SJSA1 (cell line): ENCODE measurements around the gene WWTR1. TPM values are rescaled to one million over a fixed set of nuclear protein-coding genes. Genes with fewer than 3 reads are reported as not detected.
A peak's percentile ranks its signal among the peaks of the same experiment; 100 is the strongest.

Experiments used
- DNase-seq, 2 experiments: peaks; one replicate each; pipeline ENCODE4 v3.0.0-alpha.2; 2015 to 2020; ENCODE audit warnings: low spot score in 2 of 2, low read depth in 1 of 2
- H3K27ac ChIP-seq: fragments of 250-450 bp; sonication (Bioruptor Pico); 2 replicates; pipeline ENCODE4 v1.5.1; 2020; ENCODE audit warnings: mild to moderate bottlenecking, moderate library complexity
- H3K27me3 ChIP-seq: fragments of 250-450 bp; sonication (Bioruptor Pico); replicated peaks from 2 replicates; pipeline ENCODE4 v1.5.1; 2020; ENCODE audit warnings: mild to moderate bottlenecking, moderate library complexity
- H3K36me3 ChIP-seq: fragments of 250-450 bp; sonication (Bioruptor Pico); 2 replicates; pipeline ENCODE4 v1.5.1; 2020; ENCODE audit warnings: mild to moderate bottlenecking
- H3K4me1 ChIP-seq: fragments of 250-450 bp; sonication (Bioruptor Pico); replicated peaks from 2 replicates; pipeline ENCODE4 v1.6.1; 2021; ENCODE audit warnings: mild to moderate bottlenecking
- H3K4me3 ChIP-seq: fragments of 250-450 bp; sonication (Bioruptor Pico); 2 replicates; pipeline ENCODE4 v1.5.1; 2020; ENCODE audit warnings: mild to moderate bottlenecking
- H3K9me3 ChIP-seq: fragments of 250-450 bp; sonication (Bioruptor Pico); replicated peaks from 2 replicates; pipeline ENCODE4 v1.5.1; 2020; ENCODE audit warnings: mild to moderate bottlenecking
- total RNA-seq: library from RNA; depleted of rRNA; stranded (reverse); fragments of >200 nt; shearing (Covaris generic); gene quantifications from 2 replicates; pipeline ENCODE4 v1.2.3, GENCODE V29; 2014

The WWTR1 gene
- total RNA-seq, 1 experiment from 2014 or later: 43.0 TPM

DNA sequence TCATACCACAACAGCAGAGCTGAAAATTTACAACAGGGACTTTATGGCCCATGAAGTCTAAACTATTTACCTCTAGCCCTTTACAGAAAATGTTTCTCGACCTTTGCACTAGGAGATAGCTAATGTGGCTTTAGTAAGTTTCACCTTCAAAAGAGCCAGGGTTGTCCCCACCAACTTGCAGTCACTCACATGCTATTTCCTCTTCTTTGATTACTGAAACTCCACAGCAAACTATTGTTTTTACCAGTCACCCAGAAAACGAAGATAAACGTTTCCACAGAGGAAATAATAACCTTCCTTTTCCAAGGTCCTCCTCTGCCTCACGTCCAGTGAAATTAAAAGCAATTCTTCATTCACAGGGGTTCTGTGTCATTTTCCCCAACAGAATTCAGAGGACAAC, 48.2 kb downstream of the WWTR1 start:
- no peaks in the 10 kb centered on the region for H3K27me3 ChIP-seq
- peak in 1 of 2 experiments; percentile 21 for DNase-seq
- H3K9me3 ChIP-seq: no peaks in the 10 kb centered on the region
- peaks cover 19% of the 10 kb centered on the region for H3K36me3 ChIP-seq
- H3K27ac ChIP-seq: no peak overlapping the region; the same call in 1 of the 2 replicates
- H3K4me1 ChIP-seq: peaks cover 55% of the 10 kb centered on the region
- H3K4me3 ChIP-seq: no peak overlapping the region

DNA sequence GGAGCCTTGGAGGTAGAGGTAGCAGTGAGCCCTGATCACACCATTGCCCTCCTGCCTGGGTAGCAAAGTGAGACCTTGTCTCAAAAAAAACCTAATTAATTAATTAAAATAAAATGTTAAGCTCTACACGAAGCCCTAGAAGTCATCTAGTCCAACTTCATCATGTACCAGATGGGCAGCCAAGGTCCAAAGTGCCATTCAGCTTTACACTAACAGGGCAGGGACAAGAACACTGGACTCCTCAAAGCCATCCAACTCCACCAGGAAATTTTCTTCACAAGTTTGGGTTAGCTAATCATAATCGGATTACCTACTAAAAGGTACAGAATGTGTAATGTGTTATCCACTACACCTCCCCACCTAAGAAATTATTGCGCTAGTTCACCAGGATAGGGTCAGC, 48.8 kb downstream of the WWTR1 start:
- no peaks in the 10 kb centered on the region for H3K9me3 ChIP-seq
- H3K4me3 ChIP-seq: no peak overlapping the region
- peaks cover 61% of the 10 kb centered on the region for H3K4me1 ChIP-seq
- peaks cover 18% of the 10 kb centered on the region for H3K36me3 ChIP-seq
- H3K27ac ChIP-seq: no peak overlapping the region
- no peak for DNase-seq
- H3K27me3 ChIP-seq: no peaks in the 10 kb centered on the region

DNA sequence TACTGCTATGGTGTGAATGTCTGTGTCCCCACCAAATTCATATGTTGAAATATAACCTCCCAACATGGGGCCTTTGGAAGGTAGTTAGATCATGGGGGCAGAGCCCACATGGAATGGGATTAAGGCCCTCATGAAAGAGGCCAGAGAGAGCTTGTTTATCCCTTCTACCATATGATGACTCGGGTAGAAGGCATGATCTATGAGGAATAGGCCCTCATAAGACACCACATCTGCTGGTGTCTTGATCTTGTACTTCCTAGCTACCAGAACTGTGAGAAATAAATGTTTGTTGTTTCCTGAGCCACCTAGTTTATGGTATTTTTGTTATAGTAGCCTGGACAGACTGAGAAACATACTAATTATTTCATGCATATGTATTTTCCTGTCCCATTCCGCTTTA, 51.9 kb downstream of the WWTR1 start:
- DNase-seq: no peak
- Histone ChIP-seq H3K9me3 (no peaks in the 10 kb centered on the region), H3K4me1 (peaks cover 74% of the 10 kb centered on the region), H3K36me3 (peaks cover 15% of the 10 kb centered on the region), H3K27ac (no peak overlapping the region), H3K4me3 (no peak overlapping the region), H3K27me3 (no peaks in the 10 kb centered on the region)

DNA sequence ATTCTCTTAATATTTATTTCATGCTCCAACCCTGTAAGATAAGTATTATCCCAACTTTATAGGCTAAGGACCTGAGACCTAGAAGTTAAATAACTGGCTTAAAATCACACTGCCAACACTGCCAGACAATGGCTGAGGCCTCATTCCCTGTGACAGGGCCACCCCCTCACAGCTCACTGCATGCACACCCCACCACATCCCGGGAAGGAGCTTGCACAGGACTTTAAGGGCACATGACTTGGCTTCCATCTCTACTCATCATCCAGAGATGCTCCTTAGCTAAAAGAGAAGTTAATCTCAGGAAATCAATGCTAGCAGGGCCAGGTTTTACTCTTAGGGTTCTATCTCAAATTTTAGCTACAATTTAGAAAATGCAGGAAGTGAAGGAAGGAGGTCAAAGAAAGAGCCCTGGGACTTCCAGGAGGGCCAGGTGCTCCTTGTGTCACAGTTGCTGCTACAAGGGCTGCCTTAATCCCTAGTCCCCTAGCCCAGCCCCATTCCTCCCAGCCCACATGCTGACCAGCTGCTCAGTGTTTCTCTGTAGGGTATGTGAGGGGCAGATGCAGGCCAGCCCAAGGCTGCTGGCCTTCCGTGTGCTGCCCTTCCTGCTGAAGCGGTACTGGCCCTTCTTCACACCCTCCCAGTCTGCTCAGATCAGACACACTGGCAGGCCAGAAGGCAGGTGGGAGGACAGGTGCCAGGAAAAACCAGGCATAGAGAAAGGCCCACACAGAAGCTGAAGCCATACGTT, 53.5 kb downstream of the WWTR1 start:
- no peak for DNase-seq
- Histone ChIP-seq H3K27ac (peak overlapping the region; percentile 69), H3K27me3 (no peaks in the 10 kb centered on the region), H3K4me1 (peaks cover 58% of the 10 kb centered on the region), H3K9me3 (no peaks in the 10 kb centered on the region), H3K36me3 (peaks cover 15% of the 10 kb centered on the region), H3K4me3 (no peak overlapping the region)

DNA sequence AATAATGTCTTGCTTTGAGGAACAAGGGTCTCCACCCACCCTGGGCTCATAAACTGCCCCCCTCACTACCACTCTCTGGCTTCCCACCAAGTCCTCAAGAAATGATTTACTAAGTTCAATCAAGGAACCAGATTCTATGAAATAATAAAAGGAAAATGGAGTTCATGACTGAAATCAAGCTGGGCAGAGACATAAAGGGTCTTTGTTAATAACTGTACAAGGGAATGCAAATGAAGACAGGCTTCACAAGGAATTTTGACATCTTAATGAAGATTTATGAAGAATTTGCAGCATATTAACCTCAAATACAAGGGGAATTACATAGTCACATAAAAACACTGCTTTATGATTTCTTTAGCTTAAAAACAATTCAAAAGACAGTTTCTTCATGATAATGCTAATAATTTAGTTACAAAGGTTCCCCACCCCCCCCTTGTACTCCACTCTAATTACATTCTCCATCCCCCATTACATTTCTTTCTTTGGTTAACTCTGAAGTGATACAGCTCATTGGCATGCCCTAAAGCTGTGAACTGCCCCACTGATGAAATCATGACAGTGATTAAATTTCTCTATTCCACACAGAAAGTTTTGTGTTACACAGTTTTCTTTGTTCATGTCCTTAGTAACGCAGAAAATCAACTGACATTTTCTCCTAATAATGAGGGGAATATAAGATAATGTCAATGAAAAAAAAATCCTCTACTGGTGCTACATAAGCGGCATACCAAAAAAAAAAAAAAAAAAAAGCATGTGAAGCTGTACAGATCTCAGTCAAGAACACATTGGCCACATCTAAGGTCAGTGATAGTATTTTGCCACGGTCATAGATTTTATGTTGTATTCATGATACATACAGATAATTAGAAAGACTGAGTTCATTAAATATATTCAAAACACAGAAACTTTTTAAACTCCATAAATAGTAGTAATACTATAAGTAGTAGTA, 54.4 kb downstream of the WWTR1 start:
- Histone ChIP-seq H3K4me1 (peaks cover 54% of the 10 kb centered on the region), H3K4me3 (no peak overlapping the region), H3K9me3 (no peaks in the 10 kb centered on the region), H3K27me3 (no peaks in the 10 kb centered on the region), H3K36me3 (peaks cover 15% of the 10 kb centered on the region), H3K27ac (peak overlapping the region; percentile 69)
- peak in 1 of 2 experiments; percentile 63 for DNase-seq

DNA sequence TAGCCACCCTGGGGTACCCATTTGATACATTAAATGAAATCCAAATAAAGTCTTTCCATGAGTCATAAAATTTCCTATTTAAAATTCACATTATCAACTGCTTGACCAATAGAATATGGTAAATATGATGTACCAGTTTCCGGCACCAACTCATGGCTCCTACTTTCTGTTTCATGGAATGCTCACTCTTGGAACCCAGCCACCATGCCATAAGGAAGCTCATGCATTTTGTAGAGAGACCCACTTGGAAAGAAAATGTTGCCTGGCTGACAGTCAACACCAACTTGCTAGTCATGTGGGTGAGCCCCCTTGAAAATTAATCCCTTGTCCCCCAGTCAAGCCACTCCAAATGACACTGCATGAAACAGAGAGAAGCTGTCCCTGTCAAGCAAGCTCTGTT, 57.2 kb downstream of the WWTR1 start:
- H3K27me3 ChIP-seq: no peaks in the 10 kb centered on the region
- H3K36me3 ChIP-seq: peaks cover 12% of the 10 kb centered on the region
- no peak overlapping the region for H3K4me3 ChIP-seq
- H3K27ac ChIP-seq: no peak overlapping the region
- no peak for DNase-seq
- no peaks in the 10 kb centered on the region for H3K9me3 ChIP-seq
- peaks cover 43% of the 10 kb centered on the region for H3K4me1 ChIP-seq

DNA sequence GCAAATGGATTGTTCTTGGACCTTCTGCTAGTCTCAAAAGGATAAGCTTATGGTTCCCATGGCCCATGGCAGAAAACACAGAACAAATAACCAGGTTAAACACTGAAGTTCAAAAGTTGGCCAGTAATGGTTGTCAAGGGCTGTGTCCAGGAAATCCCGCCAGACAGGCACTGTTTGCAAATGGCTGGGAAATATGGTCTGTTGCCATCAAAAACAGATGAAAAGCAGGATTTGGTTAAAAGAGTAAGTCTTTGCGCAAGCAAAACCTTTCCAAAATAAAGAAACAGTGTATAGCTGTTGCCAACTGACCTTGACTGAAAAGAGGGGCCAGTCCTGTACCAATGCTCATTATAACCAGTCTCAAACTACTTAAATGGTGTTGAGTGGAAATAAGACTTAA, 58.6 kb downstream of the WWTR1 start:
- no peak overlapping the region for H3K4me3 ChIP-seq
- DNase-seq: no peak
- peaks cover 34% of the 10 kb centered on the region for H3K4me1 ChIP-seq
- H3K36me3 ChIP-seq: 0 out of 2 replicates have a peak, but pooled peaks cover 6% of the 10 kb centered on the region
- H3K27ac ChIP-seq: no peak overlapping the region
- H3K9me3 ChIP-seq: no peaks in the 10 kb centered on the region
- H3K27me3 ChIP-seq: no peaks in the 10 kb centered on the region

DNA sequence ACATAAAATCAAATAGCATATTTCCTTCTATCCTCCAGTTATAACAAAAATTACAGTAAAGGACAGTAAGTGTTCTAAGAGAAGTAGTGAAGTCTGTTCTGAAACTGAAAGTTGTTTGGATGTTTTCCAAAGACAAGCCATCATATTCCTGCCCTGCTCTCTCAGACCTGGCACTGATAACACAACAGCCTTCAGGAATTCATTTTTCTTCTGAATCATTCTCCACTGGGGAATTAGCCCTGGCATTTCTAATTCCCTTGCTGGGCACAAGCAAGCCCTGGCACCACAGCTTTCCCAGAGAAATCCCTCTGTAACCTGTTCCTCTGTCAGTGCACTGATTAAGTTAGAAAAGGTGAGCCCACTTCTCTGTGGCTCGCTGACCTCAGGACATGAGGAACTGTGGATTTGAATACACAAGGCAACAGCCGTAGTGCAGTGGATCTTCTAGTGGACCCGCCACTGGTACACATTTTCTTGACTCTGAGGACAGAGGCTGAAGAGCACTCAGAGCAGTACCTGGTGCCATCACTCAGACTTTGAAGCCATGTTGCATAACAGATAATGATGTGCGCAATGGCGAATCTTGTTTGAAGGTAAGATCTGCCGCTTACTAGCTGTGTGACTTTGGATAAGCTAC, 61.6 kb downstream of the WWTR1 start:
- Histone ChIP-seq H3K27ac (no peak overlapping the region), H3K4me3 (no peak overlapping the region), H3K9me3 (no peaks in the 10 kb centered on the region), H3K27me3 (no peaks in the 10 kb centered on the region), H3K4me1 (peaks cover 11% of the 10 kb centered on the region), H3K36me3 (0 out of 2 replicates have a peak, but pooled peaks cover 6% of the 10 kb centered on the region)
- no peak for DNase-seq

DNA sequence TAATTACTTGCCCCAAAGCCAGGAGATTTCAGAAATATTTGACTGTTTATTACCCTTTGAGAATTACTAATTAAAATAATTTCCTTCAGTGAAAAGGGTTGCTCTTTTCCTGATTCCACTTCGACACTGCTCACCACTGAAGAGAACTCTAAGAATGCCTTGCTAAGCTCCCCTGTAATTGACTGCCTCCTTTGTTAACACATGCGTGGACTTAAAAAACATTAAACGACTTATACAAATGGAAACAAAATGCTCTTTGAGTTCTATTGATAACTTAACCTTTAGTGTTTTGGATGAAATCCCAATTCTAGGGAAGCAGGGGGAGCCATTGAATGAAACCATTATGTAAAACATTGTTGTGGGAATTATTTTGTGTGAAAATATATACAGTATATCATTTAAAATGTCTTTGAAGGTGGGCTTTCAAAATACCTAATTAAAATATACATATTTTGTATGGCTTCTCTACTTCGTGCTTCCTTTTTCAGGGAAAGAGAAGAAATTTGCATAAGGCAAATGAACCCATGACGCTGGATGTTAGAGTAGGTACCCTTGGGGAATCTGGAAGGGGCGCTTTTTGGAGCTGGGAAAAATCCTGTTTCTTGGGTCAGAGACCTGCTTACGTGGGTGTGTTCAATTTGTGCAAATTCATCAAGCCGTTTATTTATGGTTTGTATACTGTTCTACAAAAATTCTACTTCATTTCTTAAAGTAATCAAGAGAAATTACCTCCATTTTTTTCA, 64.2 kb downstream of the WWTR1 start:
- H3K4me1 ChIP-seq: peaks cover 24% of the 10 kb centered on the region
- H3K4me3 ChIP-seq: no peak overlapping the region
- peaks cover 6% of the 10 kb centered on the region; the same call in 1 of the 2 replicates for H3K36me3 ChIP-seq
- no peak for DNase-seq
- no peaks in the 10 kb centered on the region for H3K27me3 ChIP-seq
- no peaks in the 10 kb centered on the region for H3K9me3 ChIP-seq
- no peak overlapping the region for H3K27ac ChIP-seq

DNA sequence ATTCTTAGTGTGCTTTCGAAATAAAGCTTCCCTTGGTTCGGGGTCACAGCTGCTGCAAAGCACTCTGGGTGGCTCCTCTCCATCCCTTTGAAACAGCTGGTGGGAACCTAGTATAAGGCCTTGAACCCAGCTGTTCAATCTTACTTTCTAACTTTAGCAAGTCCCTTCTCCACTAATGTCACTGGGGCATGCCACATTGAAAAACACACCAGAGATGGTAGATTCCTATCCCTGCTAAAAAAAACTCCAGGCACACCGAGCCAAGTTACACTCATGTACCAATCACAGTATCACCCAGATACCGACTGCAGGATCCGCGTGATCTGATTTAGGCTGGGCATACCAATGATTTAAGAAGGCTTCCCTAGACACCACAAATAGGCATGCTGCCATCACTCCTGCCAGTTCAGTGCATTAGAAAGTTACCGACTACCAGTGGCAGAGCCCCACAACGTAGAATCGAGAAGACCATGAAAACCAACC, 65.0 kb downstream of the WWTR1 start:
- Histone ChIP-seq H3K4me3 (no peak overlapping the region), H3K4me1 (peaks cover 30% of the 10 kb centered on the region), H3K27me3 (no peaks in the 10 kb centered on the region), H3K27ac (no peak overlapping the region), H3K36me3 (peaks cover 2% of the 10 kb centered on the region; the same call in 1 of the 2 replicates), H3K9me3 (no peaks in the 10 kb centered on the region)
- DNase-seq: no peak

DNA sequence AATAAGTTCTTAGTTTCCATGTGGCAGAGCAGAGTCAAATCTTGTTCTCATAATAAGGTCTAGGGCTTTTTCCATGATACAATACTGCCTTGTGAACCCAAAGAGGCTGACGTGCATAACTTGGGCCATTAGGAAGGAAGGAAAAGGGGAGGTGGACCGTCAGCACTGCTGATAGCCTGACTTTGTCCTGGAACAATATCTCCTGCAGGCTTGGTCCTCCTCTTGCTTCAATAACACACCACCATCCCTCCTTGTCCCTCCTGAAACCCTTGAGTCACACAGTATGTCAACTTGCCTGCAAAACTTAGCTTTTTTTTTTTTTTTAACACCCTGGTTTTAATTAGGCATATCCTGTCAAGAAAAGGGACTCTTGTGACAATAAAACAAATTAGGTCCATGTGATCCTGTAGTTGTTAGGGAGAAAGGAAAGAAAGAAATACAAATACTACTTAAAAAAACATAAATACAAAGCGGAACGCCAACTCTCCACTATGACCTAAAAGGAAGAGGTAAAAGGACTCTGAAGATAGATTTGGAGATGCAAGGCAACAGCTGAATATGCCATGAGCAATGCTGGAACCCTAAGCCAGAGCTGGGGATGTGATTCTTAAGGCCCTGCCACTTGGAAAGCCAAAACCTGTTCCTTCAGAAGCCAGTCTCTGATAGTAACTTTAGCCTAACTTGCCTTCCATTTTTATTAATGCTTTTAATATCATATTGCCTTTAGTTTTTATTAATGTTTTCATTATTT, 67.0 kb downstream of the WWTR1 start:
- H3K27me3 ChIP-seq: no peaks in the 10 kb centered on the region
- no peak overlapping the region for H3K4me3 ChIP-seq
- no peak overlapping the region for H3K27ac ChIP-seq
- peaks cover 32% of the 10 kb centered on the region for H3K4me1 ChIP-seq
- H3K9me3 ChIP-seq: no peaks in the 10 kb centered on the region
- H3K36me3 ChIP-seq: no peaks in the 10 kb centered on the region; the same call in 1 of the 2 replicates
- no peak for DNase-seq

DNA sequence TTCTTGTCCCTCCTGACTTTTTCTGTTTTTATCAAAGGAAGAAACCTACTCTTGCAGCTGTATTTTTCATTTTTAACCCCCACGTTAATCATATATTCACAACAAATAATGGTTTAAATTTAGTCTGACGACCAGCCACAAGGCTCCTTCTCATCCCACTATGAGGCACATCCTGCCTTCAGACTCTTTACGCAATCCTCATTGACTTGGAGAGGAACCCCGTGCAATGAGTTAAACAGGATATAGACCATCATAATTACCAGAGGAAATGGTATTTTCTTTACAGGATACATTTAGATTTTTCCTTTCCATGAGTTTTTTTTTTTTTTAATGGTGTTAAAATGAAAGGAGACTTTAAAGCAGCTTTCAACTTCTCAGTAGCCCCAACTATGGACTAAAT, 68.5 kb downstream of the WWTR1 start:
- Histone ChIP-seq H3K4me1 (peaks cover 42% of the 10 kb centered on the region), H3K9me3 (no peaks in the 10 kb centered on the region), H3K4me3 (no peak overlapping the region), H3K36me3 (no peaks in the 10 kb centered on the region; the same call in 1 of the 2 replicates), H3K27me3 (no peaks in the 10 kb centered on the region), H3K27ac (0 out of 2 replicates have a peak overlapping the region, but pooled peaks have one; percentile 6)
- no peak for DNase-seq
